ENCODE data around the gene FSTL5.

DNA sequence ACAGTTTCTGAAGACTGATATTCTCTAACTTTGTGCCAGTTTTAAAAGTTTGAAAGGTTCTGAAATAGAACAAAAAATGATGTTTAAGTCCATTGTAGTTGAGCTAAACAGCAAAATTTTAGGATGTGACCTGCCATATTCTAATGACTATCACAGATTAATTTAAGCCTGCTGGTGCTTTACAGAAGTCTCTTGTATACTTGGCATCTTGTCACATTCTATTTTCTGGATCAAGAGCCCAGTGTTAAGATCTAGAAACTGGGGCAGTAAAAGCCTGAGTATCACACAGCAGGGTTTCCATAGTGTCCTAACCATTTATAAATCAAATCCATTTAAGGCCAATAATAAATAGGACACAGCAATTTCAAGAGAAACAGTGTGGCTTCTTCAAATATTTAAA is 12.4 kb downstream of the FSTL5 start:
- TF ChIP-seq POLR2A (IDR thresholded peaks at IDR 0.05) = no peak
- TF ChIP-seq CTCF (IDR thresholded peaks at IDR 0.05) = no peak
